ENCODE results near the gene ZBTB7C.

Gene ZBTB7C

GRCh38 chr18:48360376-48361021 lies 48.7 kb downstream of the ZBTB7C start:
- Histone ChIP-seq H3K4me1 (ENCODE audit: insufficient read depth, low read length) (peaks cover 6% of the 10 kb centered on the region; the same call in 1 of the 2 replicates), H3K9me3 (ENCODE audit: control insufficient read depth, insufficient read depth, low read length) (peaks cover 2% of the 10 kb centered on the region; the same call in 1 of the 2 replicates), H3K36me3 (ENCODE audit: insufficient read depth, low read length) (no peaks in the 10 kb centered on the region), H3K9ac (ENCODE audit: low read depth, low read length) (no peak overlapping the region)

DNA sequence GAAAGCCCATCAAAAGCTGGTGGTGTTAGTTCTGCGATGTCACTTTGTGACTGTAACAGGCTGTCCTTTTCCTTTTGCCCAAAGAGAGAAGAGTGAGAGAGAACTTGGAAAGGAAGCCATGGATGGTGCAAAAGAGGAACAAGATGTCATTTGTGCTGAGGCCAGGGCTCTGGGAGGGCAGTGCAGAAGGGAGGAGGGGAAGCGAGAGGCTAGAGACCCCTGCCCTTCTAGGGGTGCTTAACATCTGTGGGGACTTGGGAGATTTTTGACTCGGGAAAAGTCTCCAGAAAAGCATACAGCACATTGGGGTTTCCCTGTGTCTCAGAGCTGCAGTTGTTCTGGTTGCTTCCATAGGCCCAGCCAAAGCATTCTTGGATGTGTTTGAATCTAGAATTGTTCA lies 49.6 kb downstream of the ZBTB7C start:
- H3K9ac ChIP-seq (ENCODE audit: low read depth, low read length), result no peak overlapping the region
- H3K36me3 ChIP-seq (ENCODE audit: insufficient read depth, low read length), result no peaks in the 10 kb centered on the region
- 0 out of 2 replicates have a peak, but pooled peaks cover 2% of the 10 kb centered on the region for H3K9me3 ChIP-seq (ENCODE audit: control insufficient read depth, insufficient read depth, low read length)
- H3K4me1 ChIP-seq (ENCODE audit: insufficient read depth, low read length), result peaks cover 6% of the 10 kb centered on the region; the same call in 1 of the 2 replicates

DNA sequence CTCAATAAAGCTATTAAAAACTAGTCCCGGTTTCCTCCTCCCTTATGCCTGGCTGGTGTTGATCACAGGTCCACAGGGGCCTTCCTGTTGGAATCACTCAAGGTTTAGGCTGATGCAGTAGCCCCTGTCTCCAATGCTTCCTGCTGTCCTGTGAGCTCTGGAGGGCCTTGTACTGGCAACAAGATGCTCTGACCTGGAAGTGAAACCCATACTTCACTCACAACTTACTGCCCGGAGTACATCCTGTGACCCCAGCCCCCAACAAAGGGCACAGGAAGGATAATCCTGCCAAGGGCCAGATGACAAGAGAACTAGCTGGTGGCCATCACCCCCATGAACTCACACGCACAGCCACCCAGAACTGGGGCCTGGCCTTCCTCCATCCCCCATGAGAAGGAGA lies 50.3 kb downstream of the ZBTB7C start:
- peaks cover 6% of the 10 kb centered on the region; the same call in 1 of the 2 replicates for H3K4me1 ChIP-seq (ENCODE audit: insufficient read depth, low read length)
- H3K9me3 ChIP-seq (ENCODE audit: control insufficient read depth, insufficient read depth, low read length), result 0 out of 2 replicates have a peak, but pooled peaks cover 2% of the 10 kb centered on the region
- no peak overlapping the region for H3K9ac ChIP-seq (ENCODE audit: low read depth, low read length)
- H3K36me3 ChIP-seq (ENCODE audit: insufficient read depth, low read length), result no peaks in the 10 kb centered on the region

- Histone ChIP-seq H3K4me1 (ENCODE audit: insufficient read depth, low read length) (peaks cover 6% of the 10 kb centered on the region; the same call in 1 of the 2 replicates), H3K9ac (ENCODE audit: low read depth, low read length) (no peak overlapping the region), H3K36me3 (ENCODE audit: insufficient read depth, low read length) (no peaks in the 10 kb centered on the region), H3K9me3 (ENCODE audit: control insufficient read depth, insufficient read depth, low read length) (0 out of 2 replicates have a peak, but pooled peaks cover 2% of the 10 kb centered on the region)
These were observed 52.1 kb downstream of the ZBTB7C start for GRCh38 chr18:48356909-48357631.

DNA sequence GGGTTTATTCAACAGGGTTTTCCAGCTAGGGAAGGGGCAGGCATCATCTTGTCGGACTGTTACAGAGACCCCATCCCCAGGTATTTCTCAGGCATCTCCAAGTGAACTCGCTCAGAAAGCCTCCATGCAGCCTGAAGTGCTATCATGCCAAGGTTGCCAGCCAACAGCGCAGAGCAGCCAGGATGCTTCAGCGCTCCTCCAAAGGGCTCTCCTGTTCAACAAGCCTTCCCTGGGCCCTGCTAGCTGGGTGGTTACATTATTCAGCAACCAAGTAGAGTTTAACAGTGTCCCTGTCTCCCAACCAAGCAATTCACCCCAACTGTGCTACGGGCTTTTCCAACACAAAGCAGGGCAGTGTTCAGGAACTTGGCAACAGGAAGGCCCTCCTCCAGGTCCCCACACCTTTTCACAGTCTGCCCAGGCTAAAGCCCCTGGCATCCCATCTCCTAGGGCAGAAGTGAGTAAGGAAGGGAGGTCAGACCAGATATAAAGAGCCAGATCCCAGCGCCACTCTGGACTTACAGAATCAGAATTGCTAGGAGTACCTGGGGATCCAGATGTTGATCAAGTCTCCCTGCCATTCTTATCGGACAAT lies 52.9 kb downstream of the ZBTB7C start:
- Histone ChIP-seq H3K9ac (ENCODE audit: low read depth, low read length) (no peak overlapping the region), H3K4me1 (ENCODE audit: insufficient read depth, low read length) (peaks cover 6% of the 10 kb centered on the region; the same call in 1 of the 2 replicates), H3K36me3 (ENCODE audit: insufficient read depth, low read length) (no peaks in the 10 kb centered on the region)

DNA sequence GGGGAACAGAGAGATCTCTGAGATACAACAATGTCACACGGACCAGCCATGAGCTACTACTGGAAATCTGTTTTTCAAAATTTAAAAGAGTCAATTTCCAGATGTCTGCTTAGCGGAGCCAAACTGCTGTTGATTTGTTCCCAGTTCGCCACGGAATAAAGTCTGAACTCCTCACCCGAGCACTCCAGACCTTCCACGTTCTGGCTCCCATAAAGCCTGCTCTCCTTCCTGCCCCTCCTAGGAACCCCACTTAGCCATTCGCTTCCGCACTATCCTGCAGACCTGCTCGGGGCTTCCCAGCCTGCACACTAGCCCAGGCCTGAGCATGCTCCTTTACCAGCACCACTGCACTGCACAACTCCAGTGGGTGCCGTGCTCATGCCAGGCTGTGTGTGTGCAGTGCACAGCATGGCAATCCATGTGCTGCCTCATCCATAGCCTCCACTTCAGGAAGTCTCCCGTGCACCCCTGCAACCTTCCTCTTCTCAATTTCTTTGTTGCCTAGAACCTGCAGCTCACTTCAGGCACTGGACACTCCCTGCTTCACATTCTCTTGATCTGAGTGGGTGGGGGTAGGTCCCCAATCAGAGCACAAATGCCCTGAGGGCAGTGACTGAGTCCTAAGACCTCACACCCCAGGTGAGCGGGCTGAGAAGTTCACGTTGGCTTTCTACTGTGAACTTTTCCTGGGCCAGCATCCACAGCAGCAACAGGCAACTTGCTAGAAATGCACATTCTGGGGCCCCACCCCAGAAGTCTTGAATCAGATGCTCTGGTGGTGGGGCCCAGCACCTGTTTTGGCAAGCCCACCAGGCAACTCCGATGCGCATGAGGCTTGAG lies 53.7 kb downstream of the ZBTB7C start:
- H3K9ac ChIP-seq (ENCODE audit: low read depth, low read length), result no peak overlapping the region
- H3K4me1 ChIP-seq (ENCODE audit: insufficient read depth, low read length), result peaks cover 6% of the 10 kb centered on the region; the same call in 1 of the 2 replicates
- H3K9me3 ChIP-seq (ENCODE audit: control insufficient read depth, insufficient read depth, low read length), result 0 out of 2 replicates have a peak, but pooled peaks cover 2% of the 10 kb centered on the region
- no peaks in the 10 kb centered on the region for H3K36me3 ChIP-seq (ENCODE audit: insufficient read depth, low read length)

More for the DNA sequence above, 52.9 kb downstream of the ZBTB7C start:
- H3K9me3 ChIP-seq (ENCODE audit: control insufficient read depth, insufficient read depth, low read length), result 0 out of 2 replicates have a peak, but pooled peaks cover 2% of the 10 kb centered on the region

DNA sequence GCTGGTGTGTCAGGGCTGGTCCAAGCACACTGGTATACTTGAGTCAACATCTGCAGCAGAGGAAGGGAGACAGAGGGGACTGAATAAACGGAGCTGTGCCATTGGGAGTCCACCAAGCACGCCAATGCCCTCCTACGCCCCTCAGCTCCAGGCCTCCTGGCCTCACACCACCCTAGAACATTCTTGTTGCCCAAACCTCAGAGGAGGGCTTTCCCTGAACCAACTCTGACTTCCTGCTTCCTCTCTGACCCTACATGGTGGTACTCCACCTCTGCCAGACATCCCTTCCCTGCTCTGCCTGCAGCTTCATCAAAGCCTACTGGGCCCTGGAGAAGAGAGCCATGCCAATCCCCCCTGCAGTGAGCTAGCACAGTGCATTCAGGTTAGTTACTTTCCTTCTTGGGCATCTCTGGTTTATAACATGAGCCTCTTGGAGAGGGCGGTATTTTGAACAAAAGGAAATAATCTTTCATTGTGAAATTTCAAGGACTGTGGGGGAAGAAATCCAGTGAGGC lies 54.4 kb downstream of the ZBTB7C start:
- no peaks in the 10 kb centered on the region for H3K36me3 ChIP-seq (ENCODE audit: insufficient read depth, low read length)
- H3K9ac ChIP-seq (ENCODE audit: low read depth, low read length), result no peak overlapping the region
- 0 out of 2 replicates have a peak, but pooled peaks cover 2% of the 10 kb centered on the region for H3K9me3 ChIP-seq (ENCODE audit: control insufficient read depth, insufficient read depth, low read length)
- H3K4me1 ChIP-seq (ENCODE audit: insufficient read depth, low read length), result peaks cover 6% of the 10 kb centered on the region; the same call in 1 of the 2 replicates

GRCh38 chr18:48352051-48352755 lies 57.0 kb downstream of the ZBTB7C start:
- Histone ChIP-seq H3K9ac (ENCODE audit: low read depth, low read length) (no peak overlapping the region), H3K9me3 (ENCODE audit: control insufficient read depth, insufficient read depth, low read length) (no peaks in the 10 kb centered on the region), H3K36me3 (ENCODE audit: insufficient read depth, low read length) (no peaks in the 10 kb centered on the region), H3K4me1 (ENCODE audit: insufficient read depth, low read length) (peaks cover 6% of the 10 kb centered on the region; the same call in 1 of the 2 replicates)

DNA sequence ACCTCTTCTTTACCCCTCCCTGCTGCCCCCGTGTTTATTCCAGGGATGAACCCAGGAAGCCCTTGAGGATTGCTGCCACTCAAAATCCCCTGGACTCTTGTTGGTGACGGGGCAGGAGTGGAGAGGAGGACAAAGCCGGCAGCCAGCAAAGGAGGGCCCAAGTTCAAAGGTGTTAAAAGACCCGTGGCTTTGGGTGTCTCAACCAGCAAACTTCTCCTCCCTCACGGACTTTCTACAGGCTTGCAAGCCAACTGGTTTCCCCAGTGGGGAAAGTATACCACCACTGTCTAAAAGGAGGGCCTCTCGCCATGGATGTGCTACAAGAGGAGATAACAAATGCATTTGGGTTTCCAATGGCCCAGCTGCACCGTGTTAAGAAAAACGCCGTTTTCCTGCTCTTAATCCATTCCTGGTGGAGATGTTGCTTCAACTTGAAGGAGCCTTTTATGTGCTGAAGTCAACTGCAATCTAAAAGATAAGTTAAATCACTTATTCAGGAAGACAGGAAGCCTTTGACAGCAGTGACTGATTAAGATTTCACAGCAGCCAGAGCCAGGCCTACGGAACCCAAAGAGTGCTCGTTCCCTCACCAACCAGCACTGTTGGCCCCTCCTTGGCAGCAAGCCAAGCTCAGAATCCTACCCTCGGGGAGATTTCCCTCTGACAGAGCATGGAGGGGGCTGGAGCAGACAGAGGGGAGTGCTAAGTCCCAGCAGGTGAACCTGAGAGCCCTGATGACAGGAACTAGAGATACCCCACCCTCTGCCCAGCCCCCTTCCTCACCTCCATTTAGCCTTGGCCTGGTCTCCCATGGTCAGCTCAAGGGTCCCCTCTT lies 57.8 kb downstream of the ZBTB7C start:
- Histone ChIP-seq H3K4me1 (ENCODE audit: insufficient read depth, low read length) (no peaks in the 10 kb centered on the region), H3K36me3 (ENCODE audit: insufficient read depth, low read length) (no peaks in the 10 kb centered on the region), H3K9me3 (ENCODE audit: control insufficient read depth, insufficient read depth, low read length) (no peaks in the 10 kb centered on the region), H3K9ac (ENCODE audit: low read depth, low read length) (no peak overlapping the region)

DNA sequence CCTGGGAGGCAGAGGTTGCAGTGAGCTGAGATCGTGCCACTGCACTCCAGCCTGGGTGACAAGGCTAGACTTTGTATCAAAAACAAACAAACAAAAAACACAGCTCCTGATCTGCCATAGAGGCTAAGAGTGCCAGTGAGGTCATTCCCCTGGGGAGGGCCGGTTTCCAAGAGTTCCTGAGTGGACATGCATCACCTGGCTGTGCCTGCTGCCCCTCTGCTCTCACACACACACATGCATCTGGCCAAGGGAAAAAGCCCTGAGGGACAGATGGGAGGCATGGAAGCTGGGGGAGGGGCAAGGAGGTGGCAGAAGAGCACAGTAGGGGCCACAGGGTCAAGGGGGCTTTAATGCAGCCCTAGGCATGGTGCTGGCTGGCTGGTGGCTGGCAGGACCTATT lies 60.4 kb downstream of the ZBTB7C start:
- Histone ChIP-seq H3K9me3 (ENCODE audit: control insufficient read depth, insufficient read depth, low read length) (no peaks in the 10 kb centered on the region), H3K9ac (ENCODE audit: low read depth, low read length) (no peak overlapping the region), H3K36me3 (ENCODE audit: insufficient read depth, low read length) (no peaks in the 10 kb centered on the region), H3K4me1 (ENCODE audit: insufficient read depth, low read length) (no peaks in the 10 kb centered on the region; the same call in 1 of the 2 replicates)

GRCh38 chr18:48347756-48348326 lies 61.3 kb downstream of the ZBTB7C start:
- Histone ChIP-seq H3K36me3 (ENCODE audit: insufficient read depth, low read length) (no peaks in the 10 kb centered on the region), H3K4me1 (ENCODE audit: insufficient read depth, low read length) (no peaks in the 10 kb centered on the region; the same call in 1 of the 2 replicates), H3K9me3 (ENCODE audit: control insufficient read depth, insufficient read depth, low read length) (no peaks in the 10 kb centered on the region), H3K9ac (ENCODE audit: low read depth, low read length) (no peak overlapping the region)

DNA sequence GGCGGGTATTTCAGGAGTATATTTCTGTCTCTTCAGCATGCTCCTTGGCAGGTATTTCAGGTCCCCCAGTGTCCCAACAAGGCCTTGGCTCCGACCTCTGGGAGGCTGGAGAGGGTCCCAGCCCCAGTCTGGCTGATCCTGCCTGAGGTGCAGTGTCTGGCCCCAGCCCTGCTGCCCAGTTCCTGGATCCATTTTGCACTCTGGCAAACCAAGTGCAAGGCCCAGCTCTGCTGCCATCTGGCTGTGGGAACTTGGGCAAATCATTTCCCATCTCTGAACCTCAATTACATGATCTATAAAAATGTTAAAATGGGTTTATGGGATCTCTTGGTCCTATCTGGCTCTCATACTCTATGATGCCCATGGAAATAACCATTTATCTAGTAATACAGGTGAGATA lies 63.6 kb downstream of the ZBTB7C start:
- H3K9me3 ChIP-seq (ENCODE audit: control insufficient read depth, insufficient read depth, low read length), result no peaks in the 10 kb centered on the region
- H3K9ac ChIP-seq (ENCODE audit: low read depth, low read length), result no peak overlapping the region
- H3K36me3 ChIP-seq (ENCODE audit: insufficient read depth, low read length), result no peaks in the 10 kb centered on the region
- no peaks in the 10 kb centered on the region; the same call in 1 of the 2 replicates for H3K4me1 ChIP-seq (ENCODE audit: insufficient read depth, low read length)

All from ES-I3 (cell line).